ENCODE results near the gene CALN1.

Gene CALN1

GRCh38 chr7:72317341-72317740 lies 94.8 kb downstream of the CALN1 start:
- CTCF ChIA-PET, result no interaction called here
- no peaks in the 10 kb centered on the region for H3K36me3 ChIP-seq (ENCODE audit: control insufficient read depth in 2 of 2, insufficient read depth in 1 of 2, low read length in 2 of 2)
- H3K27ac ChIP-seq (ENCODE audit: extremely low read depth, low read depth, low read length), result no peak overlapping the region
- no peaks in the 10 kb centered on the region for H3K4me1 ChIP-seq (ENCODE audit: control insufficient read depth, insufficient read depth, low read length)
- POLR2A ChIA-PET, result no interaction called here
- H3K9me3 ChIP-seq (ENCODE audit: control insufficient read depth, insufficient read depth, low read depth, low read length), result no peaks in the 10 kb centered on the region
- TF ChIP-seq ZNF521 (tag by site-specific recombination; IDR thresholded peaks at IDR 0.05), result no peak
- TF ChIP-seq REPIN1 (tag by site-specific recombination; IDR thresholded peaks at IDR 0.05; ENCODE audit: low read depth), result no peak
- no peak for TF ChIP-seq ZNF777 (tag by site-specific recombination; IDR thresholded peaks at IDR 0.05; ENCODE audit: borderline replicate concordance)
- TF ChIP-seq ZFP3 (tag by site-specific recombination; IDR thresholded peaks at IDR 0.05; ENCODE audit: low read depth), result no peak
- TF ChIP-seq ZNF571 (tag by site-specific recombination; IDR thresholded peaks at IDR 0.05), result no peak
- no peak for TF ChIP-seq SP3 (tag by site-specific recombination; IDR thresholded peaks at IDR 0.05)
- no peak for TF ChIP-seq SALL2 (tag by site-specific recombination; IDR thresholded peaks at IDR 0.05; ENCODE audit: borderline replicate concordance)
- no peak for TF ChIP-seq ZNF664 (tag by site-specific recombination; IDR thresholded peaks at IDR 0.05)
- TF ChIP-seq BCL6B (tag by site-specific recombination; IDR thresholded peaks at IDR 0.05), result no peak
- TF ChIP-seq PRDM2 (tag by site-specific recombination; IDR thresholded peaks at IDR 0.05; ENCODE audit: borderline replicate concordance), result no peak
- no peak overlapping the region for H3K4me3 ChIP-seq (ENCODE audit: low read depth, low read length)

GRCh38 chr7:72316148-72316547 lies 96.0 kb downstream of the CALN1 start:
- CTCF ChIA-PET, result interaction anchor here (0.6 to 0.7 kb wide), 2 partner anchors 178 to 376 kb away, joined by 3 to 6 read pairs; no protein-coding TSS in a partner anchor
- Histone ChIP-seq H3K4me1 (ENCODE audit: control insufficient read depth, insufficient read depth, low read length) (no peaks in the 10 kb centered on the region), H3K36me3 (ENCODE audit: control insufficient read depth in 2 of 2, insufficient read depth in 1 of 2, low read length in 2 of 2) (no peaks in the 10 kb centered on the region), H3K9me3 (ENCODE audit: control insufficient read depth, insufficient read depth, low read depth, low read length) (no peaks in the 10 kb centered on the region), H3K27ac (ENCODE audit: extremely low read depth, low read depth, low read length) (no peak overlapping the region), H3K4me3 (ENCODE audit: low read depth, low read length) (no peak overlapping the region)
- TF ChIP-seq TRIM28 (IDR thresholded peaks at IDR 0.05; ENCODE audit: borderline replicate concordance, low read length) (no peak), HIC1 (tag by site-specific recombination; IDR thresholded peaks at IDR 0.05) (no peak), ZSCAN5A (tag by site-specific recombination; IDR thresholded peaks at IDR 0.05) (no peak), ZNF514 (tag by site-specific recombination; IDR thresholded peaks at IDR 0.05) (no peak), SP2 (tag by site-specific recombination; IDR thresholded peaks at IDR 0.05) (no peak), HOXA7 (CRISPR knock-in tag; IDR thresholded peaks at IDR 0.05; ENCODE audit: borderline replicate concordance) (no peak), GLI4 (tag by site-specific recombination; IDR thresholded peaks at IDR 0.05) (no peak), GLIS1 (tag by site-specific recombination; IDR thresholded peaks at IDR 0.05) (no peak), HOXC10 (CRISPR knock-in tag; IDR thresholded peaks at IDR 0.05) (no peak), ZNF366 (tag by site-specific recombination; conservative IDR thresholded peaks at IDR 0.05) (no peak), FEZF1 (tag by site-specific recombination; IDR thresholded peaks at IDR 0.05) (no peak), ZBTB8A (tag by site-specific recombination; IDR thresholded peaks at IDR 0.05) (no peak), ZNF16 (tag by site-specific recombination; IDR thresholded peaks at IDR 0.05; ENCODE audit: low read depth) (no peak)
- POLR2A ChIA-PET, result no interaction called here
